ENCODE results near the gene NME3.

DNA sequence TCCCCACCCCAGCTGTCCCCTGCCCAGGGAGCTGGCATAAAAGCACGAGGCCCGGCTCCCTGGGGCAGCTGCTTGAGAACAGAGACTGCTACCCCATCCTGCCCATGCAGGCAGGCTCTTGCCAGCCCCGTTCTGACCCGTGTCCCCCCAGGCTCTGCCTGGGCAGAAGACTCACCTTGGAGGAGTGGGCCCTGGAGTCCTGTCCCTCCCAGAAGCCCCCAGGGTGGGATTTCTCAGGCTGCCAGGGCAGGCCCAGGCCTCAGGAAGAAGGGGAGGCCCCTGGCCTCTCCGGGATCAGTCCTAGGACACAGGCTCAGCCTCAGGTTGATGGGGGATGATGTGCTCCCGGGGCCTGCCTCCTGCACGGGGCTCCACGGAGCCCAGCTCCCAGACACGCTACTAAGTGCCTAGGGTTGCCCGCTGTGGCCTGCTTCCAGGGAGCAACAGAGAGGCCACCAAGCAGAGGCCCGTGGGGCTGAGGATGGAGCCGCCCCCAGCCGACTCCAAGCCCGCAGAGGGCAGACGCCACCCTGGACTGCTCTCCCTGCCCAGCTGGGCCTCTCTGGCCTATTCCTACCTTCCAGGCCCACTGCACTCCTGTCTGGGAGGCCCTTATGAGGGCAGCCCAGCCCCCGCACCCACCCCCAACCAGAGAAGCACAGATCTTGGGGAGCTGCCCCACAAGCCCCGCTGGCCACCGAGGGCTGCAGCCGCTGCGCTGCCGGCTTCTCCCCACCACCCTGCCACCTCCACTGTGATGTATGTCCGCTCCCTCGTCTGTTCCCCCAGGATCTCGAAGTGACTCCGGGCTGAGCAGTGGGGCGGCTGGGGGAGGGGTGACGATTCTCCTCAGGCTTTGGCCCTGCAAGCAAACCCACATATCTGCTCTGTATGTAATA is 1.7 kb downstream of the NME3 start:
- TF ChIP-seq, protein P1, sequence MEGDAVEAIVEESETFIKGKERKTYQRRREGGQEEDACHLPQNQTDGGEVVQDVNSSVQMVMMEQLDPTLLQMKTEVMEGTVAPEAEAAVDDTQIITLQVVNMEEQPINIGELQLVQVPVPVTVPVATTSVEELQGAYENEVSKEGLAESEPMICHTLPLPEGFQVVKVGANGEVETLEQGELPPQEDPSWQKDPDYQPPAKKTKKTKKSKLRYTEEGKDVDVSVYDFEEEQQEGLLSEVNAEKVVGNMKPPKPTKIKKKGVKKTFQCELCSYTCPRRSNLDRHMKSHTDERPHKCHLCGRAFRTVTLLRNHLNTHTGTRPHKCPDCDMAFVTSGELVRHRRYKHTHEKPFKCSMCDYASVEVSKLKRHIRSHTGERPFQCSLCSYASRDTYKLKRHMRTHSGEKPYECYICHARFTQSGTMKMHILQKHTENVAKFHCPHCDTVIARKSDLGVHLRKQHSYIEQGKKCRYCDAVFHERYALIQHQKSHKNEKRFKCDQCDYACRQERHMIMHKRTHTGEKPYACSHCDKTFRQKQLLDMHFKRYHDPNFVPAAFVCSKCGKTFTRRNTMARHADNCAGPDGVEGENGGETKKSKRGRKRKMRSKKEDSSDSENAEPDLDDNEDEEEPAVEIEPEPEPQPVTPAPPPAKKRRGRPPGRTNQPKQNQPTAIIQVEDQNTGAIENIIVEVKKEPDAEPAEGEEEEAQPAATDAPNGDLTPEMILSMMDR (conservative IDR thresholded peaks at IDR 0.05; ENCODE audit: low read depth, low read length), result no peak
- TF ChIP-seq CHD1 (IDR thresholded peaks at IDR 0.05; ENCODE audit: low read depth, low read length), result no peak
